ENCODE measurements around the gene NFKB2. TPM values are rescaled to one million over a fixed set of nuclear protein-coding genes. Genes with fewer than 3 reads are reported as not detected.

NFKB2 gene
- total and polyA plus RNA-seq, 4 experiments from 2014 or later, result 6.6 to 147 (median 85.7) TPM

- ChIA-PET CTCF (ENCODE audit: partially characterized antibody) (no interaction called here), POLR2A (ENCODE audit: partially characterized antibody) (interaction anchor here (5.5 kb wide), 1 partner anchor 12 kb away, joined by 30 read pairs; the partner anchor contains the start of gene NFKB2)
- H3K27me3 ChIP-seq (ENCODE audit: insufficient read depth, low read length), result peaks cover 11% of the 10 kb centered on the region
- H3K4me1 Mint-ChIP-seq, result peaks cover 15 to 63% (median 21%) of the 10 kb centered on the region in 4 donors
- no peaks in the 10 kb centered on the region for H3K9me3 ChIP-seq (ENCODE audit: control insufficient read depth in 1 of 2, low read length in 2 of 2)
- peak overlapping the region in 2 of 7 donors; percentile 78 to 95 for H3K27ac Mint-ChIP-seq
- DNase-seq, result peak in 1 of 5 donors; percentile 36
- intact Hi-C loops (cut with micrococcal nuclease), result no loop called here
- H3K36me3 Mint-ChIP-seq, result peaks cover 0 to 19% of the 10 kb centered on the region in 2 donors
- peak overlapping the region in 3 of 8 donors; percentile 25 to 62 (median 33) for H3K4me3 Mint-ChIP-seq
- no peak overlapping the region for H3K27ac ChIP-seq (ENCODE audit: low read depth, low read length)
- no peaks in the 10 kb centered on the region for H3K9me3 Mint-ChIP-seq
- peaks cover 20% of the 10 kb centered on the region for H3K4me1 ChIP-seq (ENCODE audit: insufficient read depth, low read length)
- H3K4me3 ChIP-seq (ENCODE audit: low read length in 2 of 2), result no peak overlapping the region
- peaks cover 4% of the 10 kb centered on the region for H3K36me3 ChIP-seq (ENCODE audit: insufficient read depth, low read length)
- H3K27me3 Mint-ChIP-seq, result peaks cover 15 to 30% of the 10 kb centered on the region in 2 donors
Measured at GRCh38 chr10:102406815-102407214, 11.3 kb downstream of the NFKB2 start.

DNA sequence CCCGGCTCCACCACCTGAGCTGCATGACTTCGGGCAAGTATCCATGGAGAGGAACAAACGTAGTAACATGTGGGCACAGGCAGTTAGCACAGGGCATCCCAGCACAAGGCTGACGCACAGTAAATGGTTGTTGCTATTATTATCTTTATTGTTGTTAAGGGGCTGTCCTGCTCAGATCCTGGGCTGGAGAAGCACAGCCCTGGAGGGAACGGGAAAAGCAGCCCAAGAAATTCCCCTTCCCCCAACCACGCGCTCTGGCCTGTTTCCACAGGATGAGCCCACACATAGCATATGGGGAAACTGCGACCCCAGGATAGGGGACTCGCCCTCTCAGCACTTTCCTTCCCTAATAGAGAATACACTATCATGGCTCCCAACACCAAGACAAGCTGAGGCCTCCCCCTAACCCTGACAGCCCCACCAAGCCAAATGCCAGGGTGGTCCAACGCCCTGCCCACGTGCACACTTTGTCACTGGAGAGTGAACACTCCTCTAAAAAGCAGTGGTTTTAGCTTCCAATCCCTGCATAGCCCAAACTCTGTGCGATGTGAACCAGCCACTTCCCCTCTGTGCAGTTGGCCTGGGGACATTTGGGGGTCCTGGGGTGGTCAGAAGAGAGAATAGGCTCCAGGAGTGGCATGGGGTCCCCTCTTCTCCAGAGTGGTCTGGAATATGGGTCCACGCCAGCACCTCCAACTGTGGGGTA lies 12.1 kb downstream of the NFKB2 start:
- Mint-ChIP-seq H3K36me3 (peaks cover 0 to 14% of the 10 kb centered on the region in 2 donors), H3K27me3 (peaks cover 16 to 30% of the 10 kb centered on the region in 2 donors), H3K4me1 (peaks cover 15 to 57% (median 21%) of the 10 kb centered on the region in 4 donors), H3K4me3 (peak overlapping the region in 7 of 8 donors; percentile 14 to 83 (median 58)), H3K9me3 (peaks cover 0 to under 1% (median 0%) of the 10 kb centered on the region in 8 donors), H3K27ac (peak overlapping the region in 5 of 7 donors; percentile 17 to 95 (median 27))
- H3K36me3 ChIP-seq (ENCODE audit: insufficient read depth, low read length), result no peaks in the 10 kb centered on the region
- H3K27me3 ChIP-seq (ENCODE audit: insufficient read depth, low read length), result peaks cover 11% of the 10 kb centered on the region
- CTCF ChIA-PET (ENCODE audit: partially characterized antibody), result no interaction called here
- H3K4me1 ChIP-seq (ENCODE audit: insufficient read depth, low read length), result peaks cover 21% of the 10 kb centered on the region
- intact Hi-C loops (cut with micrococcal nuclease), result no loop called here
- H3K9me3 ChIP-seq (ENCODE audit: control insufficient read depth in 1 of 2, low read length in 2 of 2), result no peaks in the 10 kb centered on the region
- no peak overlapping the region for H3K27ac ChIP-seq (ENCODE audit: low read depth, low read length)
- no peak overlapping the region for H3K4me3 ChIP-seq (ENCODE audit: low read length in 2 of 2)
- peak in 1 of 5 donors; percentile 40 for DNase-seq
- POLR2A ChIA-PET (ENCODE audit: partially characterized antibody), result interaction anchor here (5.5 kb wide), 1 partner anchor 13 kb away, joined by 30 read pairs; the partner anchor contains the start of gene NFKB2

GRCh38 chr10:102408131-102408727 lies 12.7 kb downstream of the NFKB2 start:
- CTCF ChIA-PET (ENCODE audit: partially characterized antibody), result no interaction called here
- Histone ChIP-seq H3K4me1 (ENCODE audit: insufficient read depth, low read length) (peaks cover 27% of the 10 kb centered on the region), H3K27me3 (ENCODE audit: insufficient read depth, low read length) (peaks cover 11% of the 10 kb centered on the region), H3K9me3 (ENCODE audit: control insufficient read depth in 1 of 2, low read length in 2 of 2) (no peaks in the 10 kb centered on the region), H3K27ac (ENCODE audit: low read depth, low read length) (no peak overlapping the region), H3K36me3 (ENCODE audit: insufficient read depth, low read length) (no peaks in the 10 kb centered on the region), H3K4me3 (ENCODE audit: low read length in 2 of 2) (peak overlapping the region in 1 of 2 donors; percentile 43)
- Mint-ChIP-seq H3K4me3 (peak overlapping the region; percentile 45 to 83 (median 74)), H3K36me3 (peaks cover 0 to 14% of the 10 kb centered on the region in 2 donors), H3K4me1 (peaks cover 15 to 63% (median 22%) of the 10 kb centered on the region in 4 donors), H3K9me3 (peaks cover 0 to 1% (median 0%) of the 10 kb centered on the region in 8 donors), H3K27ac (peak overlapping the region; percentile 14 to 95 (median 81)), H3K27me3 (peaks cover 16 to 32% of the 10 kb centered on the region in 2 donors)
- POLR2A ChIA-PET (ENCODE audit: partially characterized antibody), result no interaction called here
- intact Hi-C loops (cut with micrococcal nuclease), result no loop called here
- peak in 1 of 5 donors; percentile 64 for DNase-seq

- no peaks in the 10 kb centered on the region for H3K9me3 ChIP-seq (ENCODE audit: control insufficient read depth in 1 of 2, low read length in 2 of 2)
- no peaks in the 10 kb centered on the region for H3K36me3 ChIP-seq (ENCODE audit: insufficient read depth, low read length)
- POLR2A ChIA-PET (ENCODE audit: partially characterized antibody), result interaction anchor here (0.9 to 4.1 kb wide), 7 partner anchors 9 to 53 kb away, joined by 3 to 23 read pairs (median 7); partner anchors contain the start of genes C10orf95, FBXL15 and NFKB2
- Mint-ChIP-seq H3K4me3 (peak overlapping the region; percentile 63 to 88 (median 80)), H3K27ac (peak overlapping the region in 3 of 7 donors; percentile 54 to 95 (median 72)), H3K36me3 (peaks cover 0 to 8% of the 10 kb centered on the region in 2 donors), H3K27me3 (peaks cover 16 to 33% of the 10 kb centered on the region in 2 donors), H3K4me1 (peaks cover 14 to 65% (median 22%) of the 10 kb centered on the region in 4 donors), H3K9me3 (peaks cover 0 to 1% (median 0%) of the 10 kb centered on the region in 8 donors)
- intact Hi-C loops (cut with micrococcal nuclease), result no loop called here
- DNase-seq, result peak; percentile 53 to 76 (median 64)
- H3K4me1 ChIP-seq (ENCODE audit: insufficient read depth, low read length), result peaks cover 27% of the 10 kb centered on the region
- peaks cover 11% of the 10 kb centered on the region for H3K27me3 ChIP-seq (ENCODE audit: insufficient read depth, low read length)
- CTCF ChIA-PET (ENCODE audit: partially characterized antibody), result interaction anchor here (0.5 to 1.7 kb wide), 4 partner anchors 10 to 179 kb away, joined by 3 to 10 read pairs (median 5); no protein-coding TSS in a partner anchor
- H3K4me3 ChIP-seq (ENCODE audit: low read length in 2 of 2), result peak overlapping the region in 1 of 2 donors; percentile 43
- peak overlapping the region; percentile 22 for H3K27ac ChIP-seq (ENCODE audit: low read depth, low read length)
Measured at GRCh38 chr10:102408728-102409603, 13.5 kb downstream of the NFKB2 start.

DNA sequence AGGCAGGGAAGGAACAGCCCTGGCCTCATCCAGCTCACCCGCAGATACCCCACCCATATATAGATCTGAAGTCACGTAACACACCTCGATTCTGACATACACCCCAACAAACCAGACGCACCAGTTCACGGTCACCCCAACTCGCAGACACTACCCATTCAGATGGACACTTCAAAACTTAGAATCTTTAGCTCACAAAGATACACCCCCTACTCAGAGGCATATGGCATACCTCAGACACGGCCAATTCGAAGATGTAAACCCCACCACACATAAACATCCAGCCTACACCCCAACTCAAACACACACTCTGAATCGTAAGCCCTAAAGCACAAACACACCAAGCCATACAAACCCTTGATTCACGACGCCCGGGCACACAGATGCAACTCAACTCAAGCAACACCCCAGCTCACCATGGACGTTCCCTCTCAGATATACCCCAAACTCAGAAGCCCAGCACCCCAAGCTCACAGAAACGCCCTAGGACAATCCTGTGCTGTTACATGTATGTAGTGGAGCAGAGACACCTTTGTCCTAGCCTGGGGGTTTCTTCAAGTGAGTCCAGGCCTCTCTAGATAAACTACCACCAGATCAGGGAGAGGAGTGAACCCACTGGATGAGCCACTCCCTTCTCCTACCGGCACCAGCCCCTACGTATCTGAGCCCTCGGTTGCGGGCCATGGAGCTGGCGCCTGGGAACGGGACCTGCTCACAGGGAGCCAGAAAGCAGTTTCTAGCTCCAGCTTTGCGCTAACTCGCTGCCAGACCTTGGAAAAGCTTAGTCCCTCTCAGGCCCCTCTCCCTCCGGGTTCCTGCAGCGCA lies 14.3 kb downstream of the NFKB2 start:
- Mint-ChIP-seq H3K27ac (peak overlapping the region in 6 of 7 donors; percentile 18 to 91 (median 64)), H3K36me3 (peaks cover 0 to 8% of the 10 kb centered on the region in 2 donors), H3K4me3 (peak overlapping the region; percentile 53 to 88 (median 80)), H3K9me3 (peaks cover 0 to 1% (median 0%) of the 10 kb centered on the region in 8 donors), H3K4me1 (peaks cover 14 to 59% (median 22%) of the 10 kb centered on the region in 4 donors), H3K27me3 (peaks cover 16 to 40% of the 10 kb centered on the region in 2 donors)
- Histone ChIP-seq H3K27ac (ENCODE audit: low read depth, low read length) (peak overlapping the region; percentile 22), H3K36me3 (ENCODE audit: insufficient read depth, low read length) (no peaks in the 10 kb centered on the region), H3K4me1 (ENCODE audit: insufficient read depth, low read length) (peaks cover 27% of the 10 kb centered on the region), H3K4me3 (ENCODE audit: low read length in 2 of 2) (peak overlapping the region; percentile 34 to 41), H3K9me3 (ENCODE audit: control insufficient read depth in 1 of 2, low read length in 2 of 2) (no peaks in the 10 kb centered on the region), H3K27me3 (ENCODE audit: insufficient read depth, low read length) (peaks cover 11% of the 10 kb centered on the region)
- ChIA-PET POLR2A (ENCODE audit: partially characterized antibody) (interaction anchor here (0.8 to 4.1 kb wide), 9 partner anchors 10 to 91 kb away, joined by 3 to 23 read pairs (median 6); partner anchors contain the start of genes C10orf95, CUEDC2, FBXL15 and NFKB2), CTCF (ENCODE audit: partially characterized antibody) (interaction anchor here (0.5 to 1.7 kb wide), 4 partner anchors 10 to 180 kb away, joined by 3 to 10 read pairs (median 5); no protein-coding TSS in a partner anchor)
- intact Hi-C loops (cut with micrococcal nuclease), result no loop called here
- DNase-seq, result peak in 1 of 5 donors; percentile 38
